Measurements from ENCODE around the gene SLC6A5.

The SLC6A5 gene

GRCh38 chr11:20634044-20634443 lies 34.6 kb downstream of the SLC6A5 start:
- no peak for DNase-seq (ENCODE audit: low read depth)
- TF ChIP-seq CTCF (conservative IDR thresholded peaks at IDR 0.05; ENCODE audit: low read length): no peak
- no peak overlapping the region for H3K4me3 ChIP-seq (ENCODE audit: low read length)

GRCh38 chr11:20634781-20635180 lies 35.4 kb downstream of the SLC6A5 start:
- no peak overlapping the region for H3K4me3 ChIP-seq (ENCODE audit: low read length)
- DNase-seq (ENCODE audit: low read depth): no peak
- TF ChIP-seq CTCF (conservative IDR thresholded peaks at IDR 0.05; ENCODE audit: low read length): no peak

- no peak for DNase-seq (ENCODE audit: low read depth)
- no peak overlapping the region for H3K4me3 ChIP-seq (ENCODE audit: low read length)
- no peak for TF ChIP-seq CTCF (conservative IDR thresholded peaks at IDR 0.05; ENCODE audit: low read length)
Observed at GRCh38 chr11:20638074-20638473, 38.7 kb downstream of the SLC6A5 start.

- H3K4me3 ChIP-seq (ENCODE audit: low read length): no peak overlapping the region
- no peak for TF ChIP-seq CTCF (conservative IDR thresholded peaks at IDR 0.05; ENCODE audit: low read length)
- DNase-seq (ENCODE audit: low read depth): no peak
Observed at GRCh38 chr11:20639688-20640087, 40.3 kb downstream of the SLC6A5 start.

GRCh38 chr11:20640401-20640800 lies 41.0 kb downstream of the SLC6A5 start:
- no peak for TF ChIP-seq CTCF (conservative IDR thresholded peaks at IDR 0.05; ENCODE audit: low read length)
- H3K4me3 ChIP-seq (ENCODE audit: low read length): no peak overlapping the region
- no peak for DNase-seq (ENCODE audit: low read depth)

GRCh38 chr11:20644360-20644759 lies 45.0 kb downstream of the SLC6A5 start:
- TF ChIP-seq CTCF (conservative IDR thresholded peaks at IDR 0.05; ENCODE audit: low read length): no peak
- no peak for DNase-seq (ENCODE audit: low read depth)
- H3K4me3 ChIP-seq (ENCODE audit: low read length): no peak overlapping the region

GRCh38 chr11:20647976-20648565 lies 48.7 kb downstream of the SLC6A5 start:
- H3K4me3 ChIP-seq (ENCODE audit: low read length): no peak overlapping the region
- TF ChIP-seq CTCF (conservative IDR thresholded peaks at IDR 0.05; ENCODE audit: low read length): peak; percentile 91
- peak; percentile 39 for DNase-seq (ENCODE audit: low read depth)

All from AG10803 (cell line).